ENCODE measurements around the gene FIBCD1.

The FIBCD1 gene

DNA sequence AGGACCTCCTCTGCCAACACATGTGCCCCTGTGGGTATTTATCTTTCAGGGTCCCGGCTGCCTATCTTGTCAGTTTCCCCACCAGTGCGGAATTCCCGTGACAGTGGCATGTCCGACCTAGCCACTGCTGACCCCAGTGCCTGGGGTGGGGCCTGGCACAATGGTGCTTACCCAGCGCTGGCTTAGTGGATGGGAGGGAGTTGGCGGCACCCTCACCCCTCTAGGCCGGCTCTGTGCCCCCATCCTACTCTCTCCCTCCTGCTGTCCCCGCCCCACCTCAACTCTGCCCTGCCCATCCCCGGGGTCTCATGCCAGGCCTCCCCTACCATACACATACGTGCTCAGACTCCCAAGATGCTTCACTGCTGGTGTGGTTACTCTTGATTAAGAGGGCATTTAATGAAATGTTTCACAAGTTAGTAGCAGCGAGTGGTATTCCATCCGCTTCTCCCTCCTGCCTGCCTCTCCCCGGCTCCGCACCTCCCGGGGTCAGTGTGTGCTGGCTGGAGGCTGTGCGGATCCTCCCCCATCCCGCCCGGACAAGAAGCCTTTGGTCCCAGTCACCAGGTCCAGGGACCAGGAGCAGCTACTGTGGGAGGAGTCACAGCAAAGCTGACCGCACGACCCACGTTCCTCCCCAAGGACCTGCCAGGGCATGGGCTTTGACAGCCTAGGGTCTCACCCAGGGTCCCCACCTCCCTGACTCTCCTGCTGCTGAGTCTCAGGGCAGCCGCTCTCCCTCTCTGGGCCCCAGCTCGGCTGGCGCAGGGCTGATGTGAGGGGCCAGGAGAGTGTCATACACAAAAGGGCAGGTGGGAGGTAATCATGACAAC is 32.9 kb downstream of the FIBCD1 start:
- no peak for DNase-seq

DNA sequence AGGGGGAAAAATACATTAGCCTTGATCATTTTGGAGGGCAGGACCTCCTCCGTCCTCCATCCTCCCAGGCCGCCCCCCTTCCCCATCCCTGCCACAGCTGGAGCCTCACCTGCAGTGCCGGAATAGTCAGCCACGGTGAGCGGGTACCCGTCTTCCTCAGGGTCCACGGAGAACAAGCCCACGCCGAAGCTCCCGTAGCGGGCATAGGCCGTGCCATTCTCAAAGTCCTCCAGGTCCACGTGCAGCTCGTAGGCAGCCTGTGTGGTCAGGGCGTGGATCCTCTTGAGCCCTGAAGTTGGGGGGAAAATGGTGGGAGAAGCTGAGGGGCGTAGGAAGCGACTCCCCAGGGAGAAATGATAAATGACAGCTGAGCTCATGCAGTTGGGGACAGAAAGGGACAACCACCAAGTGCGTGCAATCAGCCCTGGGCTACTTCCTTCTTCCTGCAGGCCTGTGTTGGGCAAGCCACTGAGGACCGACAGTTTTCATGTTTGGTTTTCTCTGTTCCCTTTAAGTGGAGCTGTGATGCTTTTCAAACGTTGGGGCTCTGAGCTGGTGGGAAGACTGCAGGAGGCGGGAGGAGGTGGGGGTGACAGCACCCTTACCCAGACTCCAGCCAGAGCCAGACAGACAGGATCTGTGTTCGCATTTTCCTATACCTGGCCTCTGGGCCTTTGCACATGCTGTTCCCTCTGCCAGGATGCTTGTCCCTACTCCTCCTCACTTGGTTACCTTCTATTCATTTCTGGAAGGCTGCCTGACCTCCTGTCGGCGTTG is 33.7 kb downstream of the FIBCD1 start:
- DNase-seq = no peak

DNA sequence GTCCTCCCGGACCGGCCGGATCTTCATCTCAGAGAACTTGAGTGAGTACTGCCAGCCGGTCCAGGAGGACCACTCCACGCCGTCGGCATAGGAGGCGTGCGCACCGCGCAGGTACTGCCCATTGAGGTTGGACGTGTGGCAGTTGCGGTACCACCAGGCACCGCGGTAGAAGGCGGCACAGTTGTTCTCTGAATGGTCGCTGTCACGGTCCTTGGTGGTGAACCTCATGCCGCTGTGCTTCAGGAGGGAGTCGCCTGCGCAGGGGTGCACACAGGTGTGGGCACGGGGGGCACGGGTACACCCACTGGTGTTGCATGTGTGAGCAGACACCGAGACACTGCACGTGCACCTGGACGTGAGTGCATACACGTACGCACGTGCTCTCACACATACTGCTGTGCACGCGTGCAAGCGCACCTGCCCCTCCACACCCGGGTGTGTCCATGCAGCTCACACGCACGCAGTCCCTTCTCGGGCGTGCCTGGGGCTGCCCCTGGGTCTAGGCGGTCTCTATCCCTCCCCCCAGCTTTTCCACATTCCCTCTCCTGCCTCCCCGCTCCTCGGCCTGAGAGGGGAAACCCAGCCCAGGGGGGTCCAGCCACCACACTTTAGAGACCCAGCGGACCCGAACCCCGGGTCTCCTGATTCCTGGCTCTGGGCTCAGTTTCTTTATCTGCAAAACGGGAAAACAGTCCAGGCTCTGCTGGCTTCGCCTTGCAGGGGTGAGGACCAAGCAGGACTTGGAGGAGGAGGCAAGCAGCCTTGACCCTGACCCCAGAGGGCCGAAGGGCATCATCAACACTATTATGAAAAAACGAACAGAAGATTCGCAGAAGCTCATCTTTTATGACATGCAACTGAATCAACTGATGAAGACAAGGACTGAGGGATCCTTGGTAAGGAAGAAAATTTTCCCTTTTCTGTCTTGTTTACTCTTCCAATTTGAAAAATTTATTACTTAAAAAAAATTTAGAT is 34.7 kb downstream of the FIBCD1 start:
- DNase-seq = no peak

DNA sequence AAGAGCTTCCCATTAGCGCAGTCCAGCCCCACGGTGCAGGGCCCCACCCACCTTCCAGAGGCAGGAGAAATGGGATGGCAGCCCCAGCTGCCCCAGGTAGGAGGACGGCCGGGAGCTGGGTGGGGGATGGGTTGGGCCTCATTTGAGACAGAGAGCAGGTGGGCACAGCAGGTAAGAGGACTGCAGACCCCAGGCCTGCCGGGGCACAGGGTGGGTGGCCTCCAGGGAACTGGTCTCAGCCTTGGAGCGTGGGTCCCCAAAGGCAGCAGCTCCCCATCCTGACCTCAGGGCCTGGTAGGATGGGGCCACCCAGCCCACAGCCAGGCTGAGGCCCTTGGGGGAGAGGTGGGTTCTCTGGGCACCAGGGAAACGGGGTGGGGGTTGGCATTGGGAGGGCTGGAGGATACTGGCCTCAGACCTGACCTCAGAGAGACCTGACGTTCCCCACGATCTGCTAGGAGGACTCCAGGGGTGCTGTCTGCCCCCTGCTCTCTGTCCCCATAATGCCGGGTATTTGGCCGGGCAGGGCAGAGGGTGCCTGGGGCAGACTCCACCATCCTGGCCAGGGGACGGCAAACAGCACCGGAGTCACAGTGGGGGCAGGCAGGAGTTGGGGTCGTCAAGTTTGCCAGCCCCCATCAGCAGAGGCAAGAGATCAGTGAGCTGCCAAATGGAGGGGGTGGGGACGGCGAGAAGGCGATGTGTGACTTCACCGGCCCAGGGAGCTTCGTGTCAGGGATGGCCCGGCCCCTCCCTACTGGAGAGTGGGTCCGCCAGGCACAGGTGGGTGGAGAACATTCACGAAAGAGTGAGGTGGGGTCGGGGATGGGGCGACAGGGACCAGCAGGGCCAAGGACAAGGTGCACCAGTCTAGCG is 35.6 kb downstream of the FIBCD1 start:
- no peak for DNase-seq

DNA sequence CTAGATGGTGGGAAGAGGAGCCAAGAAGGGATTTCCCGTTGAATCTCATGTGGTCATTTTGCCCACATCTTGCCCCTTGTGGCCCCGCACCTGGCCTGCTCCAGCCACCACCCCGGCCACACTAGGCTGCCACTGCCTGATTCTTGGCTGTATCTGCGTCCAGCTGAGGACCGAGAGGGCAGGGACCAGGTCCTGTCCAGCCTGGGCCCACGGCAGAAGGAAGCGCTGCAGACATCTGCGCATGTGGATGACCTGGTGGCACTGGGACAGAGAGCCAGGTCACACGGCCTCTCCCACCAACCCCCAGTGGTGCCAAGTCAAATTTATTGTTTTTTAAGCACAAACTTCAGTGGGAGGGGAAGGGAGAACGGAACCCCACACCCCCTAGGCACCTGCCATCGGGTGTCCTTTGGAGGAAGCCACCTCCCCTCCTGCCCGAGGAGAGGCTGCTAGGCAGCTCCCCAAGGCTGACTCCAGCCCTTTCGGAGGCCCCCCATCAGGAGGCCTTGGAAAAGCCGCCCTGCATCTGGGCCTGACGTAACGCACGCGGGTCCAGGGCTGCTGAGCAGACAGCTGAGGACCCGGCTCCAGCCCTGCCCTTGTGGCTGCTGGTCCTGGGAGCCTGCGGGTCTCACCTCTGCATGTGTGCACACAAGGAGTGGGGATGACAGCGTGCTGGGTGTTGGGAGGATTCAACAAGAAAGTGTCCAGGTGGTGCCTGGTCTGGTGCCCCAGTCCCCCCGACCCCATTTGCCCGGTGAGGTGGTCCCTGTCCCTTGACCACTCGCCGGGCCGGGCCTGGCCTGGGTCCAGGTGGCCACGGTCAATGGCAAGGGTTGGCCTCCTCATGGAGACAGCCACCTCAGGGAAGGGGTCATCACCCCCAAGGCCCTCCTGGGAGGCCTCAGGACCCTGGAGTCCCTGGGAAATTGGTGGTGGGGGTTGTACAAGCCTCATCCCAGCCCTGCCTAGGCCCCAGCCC is 36.6 kb downstream of the FIBCD1 start:
- no peak for DNase-seq

DNA sequence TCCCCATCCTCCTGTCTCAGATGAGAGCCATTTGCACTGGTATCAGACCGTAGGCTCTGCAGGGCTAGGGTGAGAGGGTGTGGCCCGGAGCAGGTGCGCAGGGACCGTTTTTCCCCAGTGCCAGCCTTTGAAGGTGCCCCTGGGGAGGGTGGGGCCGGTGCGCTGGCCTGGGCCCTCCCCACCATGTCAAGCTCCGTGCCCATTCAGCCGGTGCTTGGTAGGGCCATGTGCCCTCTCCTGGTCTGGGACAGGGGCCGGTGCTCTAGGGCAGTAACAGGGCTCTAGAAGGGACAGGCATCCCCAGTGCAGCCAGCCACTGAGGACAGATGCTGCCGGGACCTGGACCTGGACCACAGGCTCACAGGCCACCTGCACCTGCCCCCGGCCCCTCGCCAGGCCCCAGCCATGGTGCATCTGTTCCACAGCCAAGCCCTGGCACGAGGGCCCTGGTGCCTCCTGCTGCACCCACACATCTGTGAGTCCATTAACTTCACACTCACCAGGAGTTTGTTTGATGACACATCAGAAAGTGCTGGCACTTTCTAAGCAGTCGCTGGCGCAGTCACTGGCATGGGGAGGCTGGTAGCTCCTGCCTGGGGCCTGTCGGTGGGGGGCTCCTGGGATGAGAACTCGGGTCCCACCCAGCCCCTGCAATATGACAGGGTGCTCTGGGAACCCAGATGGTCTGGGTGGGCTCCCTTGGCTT is 37.4 kb downstream of the FIBCD1 start:
- no peak for DNase-seq

DNA sequence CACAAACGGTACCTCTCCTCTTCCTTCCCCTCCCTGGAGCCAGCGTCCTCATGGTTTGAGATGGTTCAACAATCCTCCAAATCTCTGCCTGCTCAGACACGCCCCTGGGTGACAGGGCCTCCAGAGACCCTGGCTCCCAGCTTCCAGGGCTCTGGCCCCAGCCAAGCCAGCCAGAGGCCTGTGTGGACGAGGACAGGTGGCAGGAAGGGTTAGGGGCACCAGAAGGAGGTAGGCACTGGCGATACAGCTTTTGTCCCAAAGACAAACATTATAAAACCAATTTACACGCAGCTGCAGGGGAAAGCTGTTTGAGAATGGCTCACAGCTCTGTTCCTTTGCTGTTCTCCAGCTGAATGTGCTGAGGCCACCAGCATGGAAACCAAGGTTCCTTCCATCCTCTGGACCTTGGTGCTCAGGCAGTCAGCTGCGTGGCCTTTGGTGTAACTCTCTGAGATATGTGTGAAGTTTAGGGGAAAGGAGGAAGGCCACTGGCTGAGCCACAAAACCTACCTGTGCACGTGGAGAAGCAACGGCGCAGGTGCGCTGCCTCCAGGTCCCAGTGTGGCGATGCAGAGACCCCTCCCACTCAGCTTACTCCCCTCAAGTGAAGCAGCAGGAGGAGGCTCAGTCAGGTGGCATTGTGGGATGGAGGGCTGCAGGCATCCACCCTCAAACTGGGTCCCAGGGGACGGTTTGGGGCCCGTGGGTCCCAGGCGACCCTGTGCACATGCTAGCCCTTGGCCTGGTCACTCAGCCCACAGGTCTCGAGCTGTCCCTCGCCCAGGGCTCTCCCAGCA is 38.1 kb downstream of the FIBCD1 start:
- DNase-seq = no peak

DNA sequence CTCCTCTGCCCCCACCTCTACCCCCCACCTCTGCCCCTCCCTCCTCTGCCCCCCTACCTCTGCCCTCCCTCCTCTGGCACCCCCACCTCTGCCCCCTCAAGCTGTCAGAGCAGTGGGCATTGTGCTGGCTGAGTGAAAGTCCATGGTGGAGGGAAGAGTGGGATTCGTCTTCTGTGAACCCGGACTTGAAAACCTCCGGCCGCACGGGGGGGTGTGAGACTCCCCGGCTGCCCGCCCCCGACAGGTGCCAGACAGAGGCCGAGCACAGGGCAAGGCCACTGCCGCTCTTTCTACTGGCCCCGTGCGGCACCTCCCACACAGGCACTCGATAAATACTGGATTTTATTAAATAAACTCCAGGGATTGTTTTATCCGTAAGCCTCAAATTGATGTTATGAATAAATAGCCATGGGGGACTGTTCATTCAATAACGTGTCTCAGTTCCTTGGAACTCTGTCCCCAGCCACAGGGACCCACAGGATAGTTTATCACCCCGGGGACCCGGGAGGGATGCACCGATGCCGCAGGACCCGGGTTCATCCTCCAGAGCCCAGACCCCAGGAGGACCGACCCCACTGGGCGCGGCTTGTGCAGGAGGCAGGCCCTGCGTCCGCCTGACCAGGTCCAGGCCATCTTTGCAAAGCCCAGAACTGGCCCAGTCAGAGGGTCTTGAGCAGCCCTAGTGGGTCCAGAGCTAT is 39.8 kb downstream of the FIBCD1 start:
- DNase-seq = no peak

DNA sequence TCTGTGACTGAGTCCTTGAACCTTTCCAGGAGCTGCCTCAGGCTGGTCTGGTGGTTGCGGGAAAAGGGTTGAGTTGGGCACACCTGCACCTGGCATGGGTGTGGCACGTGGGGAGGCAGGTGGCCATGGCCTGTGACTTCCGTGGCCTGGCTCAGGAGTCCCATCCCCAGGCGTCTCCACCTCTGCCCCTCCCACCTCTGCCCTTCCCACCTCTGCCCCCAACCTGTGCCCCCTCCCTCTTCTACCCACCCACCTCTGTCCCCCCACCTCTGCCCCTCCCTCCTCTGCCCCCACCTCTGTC is 40.5 kb downstream of the FIBCD1 start:
- no peak for DNase-seq

DNA sequence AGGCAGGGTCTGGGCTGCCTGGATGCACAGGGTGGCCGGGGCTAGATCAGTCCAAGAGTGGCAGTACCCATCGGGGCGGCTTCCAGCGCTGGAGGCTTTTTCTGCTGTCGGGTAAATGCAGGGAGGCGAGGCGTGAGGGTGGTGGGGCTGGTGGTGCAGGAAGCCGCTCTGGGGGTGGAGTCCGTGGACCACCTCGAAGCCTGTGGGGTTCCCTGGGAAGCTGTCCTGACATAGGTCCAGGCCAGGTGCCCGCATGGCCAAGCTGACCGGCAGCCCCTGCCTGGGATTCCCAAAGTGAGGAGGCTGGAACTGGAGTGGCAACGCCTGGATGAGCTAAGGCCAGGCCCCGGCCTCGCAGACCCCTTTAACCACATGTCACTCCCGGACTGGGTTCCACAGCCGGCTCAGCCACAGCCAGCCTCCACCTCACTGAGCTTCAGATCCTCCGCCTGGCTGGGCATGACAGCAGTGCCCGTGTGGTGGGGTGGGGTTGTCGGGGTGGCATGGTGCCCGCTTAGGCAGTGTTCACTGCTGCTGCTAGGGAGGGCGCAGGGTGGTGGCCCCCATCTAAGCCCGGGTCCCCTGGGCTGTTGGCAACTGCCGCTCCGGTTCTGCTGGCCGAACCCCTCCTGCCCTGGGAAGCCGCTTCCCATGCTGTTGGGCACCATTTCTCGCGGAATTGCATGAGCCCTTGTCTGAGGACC is 41.0 kb downstream of the FIBCD1 start:
- DNase-seq = no peak

DNA sequence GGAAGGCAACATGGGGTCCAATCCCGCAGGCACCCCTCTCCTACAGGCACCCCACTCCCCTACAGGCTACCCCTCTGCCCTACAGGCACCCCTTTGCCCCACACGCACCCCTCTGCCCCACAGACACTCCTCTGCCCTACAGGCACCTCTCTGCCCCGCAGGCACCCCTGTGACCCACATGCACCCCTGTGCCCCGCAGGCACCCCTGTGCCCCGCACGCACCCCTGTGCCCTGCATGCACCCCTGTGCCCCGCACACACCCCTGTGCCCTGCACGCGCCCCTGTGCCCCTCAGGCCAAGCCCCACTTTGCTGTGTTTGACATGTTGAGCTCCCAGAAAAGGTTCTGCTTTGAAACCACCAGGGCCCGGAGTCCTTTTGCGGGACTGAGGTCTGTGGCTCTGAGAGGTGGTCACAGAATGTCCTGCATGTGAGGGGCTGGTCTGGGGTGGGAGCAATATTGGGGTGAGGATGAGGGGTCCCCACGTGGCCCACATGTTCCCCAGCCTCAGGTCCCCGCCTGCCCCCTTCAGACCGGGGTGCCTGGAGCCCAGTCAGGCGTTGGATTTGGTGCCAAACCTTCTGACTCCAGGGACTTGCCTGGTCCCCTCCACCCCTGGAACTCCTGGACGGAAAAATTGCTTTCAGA is 41.8 kb downstream of the FIBCD1 start:
- DNase-seq = no peak

DNA sequence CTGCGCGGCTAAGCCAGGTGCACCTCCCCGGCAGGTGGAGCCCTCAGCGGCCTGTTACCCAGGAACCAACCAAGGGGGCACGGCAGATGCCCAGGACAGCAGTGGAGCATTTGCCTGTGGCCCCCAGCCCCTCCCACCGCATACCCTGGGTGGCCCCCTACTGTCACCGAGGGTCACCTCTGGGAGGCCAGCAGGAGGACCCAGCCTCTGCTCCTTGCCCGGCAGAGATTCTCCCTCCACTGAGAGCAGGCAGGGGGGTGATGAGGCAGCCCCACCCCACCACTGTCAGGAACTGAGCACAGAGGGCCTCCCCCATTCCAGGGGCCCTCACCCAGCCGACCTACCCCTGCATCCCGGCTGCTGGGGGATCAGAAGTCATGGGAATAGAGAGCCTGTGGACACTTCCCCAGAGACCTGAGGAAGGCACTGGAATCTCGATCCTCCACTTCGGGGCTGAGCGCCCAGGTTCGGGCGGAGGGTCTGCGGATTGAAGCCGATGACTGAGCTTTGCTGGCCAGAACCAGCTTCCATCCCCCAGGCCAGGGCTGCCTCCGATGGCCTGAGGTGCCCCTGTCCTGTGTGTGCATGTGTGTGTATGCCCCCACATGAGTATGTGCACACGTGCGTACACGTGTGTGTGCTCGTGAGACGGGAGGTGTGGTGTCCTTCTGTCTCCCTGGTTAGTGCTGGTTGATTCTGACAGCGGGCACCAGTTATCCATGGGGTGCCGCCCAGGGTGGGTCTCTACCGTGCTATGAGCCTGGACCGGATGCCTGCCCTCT is 42.6 kb downstream of the FIBCD1 start, which contains the start of gene QRFP:
TSS of gene QRFP (minus strand) at position 580 of the 782 bp plus-strand sequence. CDS start 2,974 bp downstream, outside the sequence.
- no peak for DNase-seq

DNA sequence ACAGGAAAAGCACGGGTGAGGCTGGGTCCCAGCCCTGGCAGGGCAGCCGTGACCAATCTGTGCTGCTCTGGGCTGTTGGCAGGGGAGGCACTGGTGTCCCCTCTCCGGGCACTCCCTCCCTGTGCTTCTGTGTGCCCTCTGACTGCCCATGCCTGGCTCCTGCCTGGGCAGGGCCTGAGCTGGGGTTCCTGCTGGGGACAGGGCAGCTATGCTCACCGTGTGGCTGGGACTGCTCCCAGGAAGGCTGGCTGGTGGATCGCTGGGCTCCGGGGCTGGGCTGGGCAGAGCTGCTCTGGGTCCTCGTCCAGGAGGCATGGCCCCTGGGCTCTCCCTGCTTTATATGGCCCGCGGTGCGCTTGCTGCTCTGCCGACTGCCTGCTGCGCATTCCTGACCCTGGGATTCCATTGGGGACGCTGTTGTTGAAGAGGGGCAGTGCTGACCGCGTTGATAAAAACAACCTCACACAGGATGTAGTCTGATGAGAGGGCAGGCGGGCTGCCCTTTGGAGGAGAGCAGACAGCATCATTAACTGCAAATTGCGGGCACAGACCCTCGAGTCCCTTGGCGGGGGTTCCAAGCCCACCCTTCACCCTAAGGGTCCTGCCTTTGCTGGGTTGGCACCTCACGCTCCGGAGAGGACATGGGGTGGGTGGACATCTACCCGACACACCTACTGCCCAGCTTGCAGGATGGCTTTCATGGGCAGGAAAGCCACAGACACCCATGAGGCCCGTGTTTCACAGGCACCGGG is 43.4 kb downstream of the FIBCD1 start:
- DNase-seq = no peak

DNA sequence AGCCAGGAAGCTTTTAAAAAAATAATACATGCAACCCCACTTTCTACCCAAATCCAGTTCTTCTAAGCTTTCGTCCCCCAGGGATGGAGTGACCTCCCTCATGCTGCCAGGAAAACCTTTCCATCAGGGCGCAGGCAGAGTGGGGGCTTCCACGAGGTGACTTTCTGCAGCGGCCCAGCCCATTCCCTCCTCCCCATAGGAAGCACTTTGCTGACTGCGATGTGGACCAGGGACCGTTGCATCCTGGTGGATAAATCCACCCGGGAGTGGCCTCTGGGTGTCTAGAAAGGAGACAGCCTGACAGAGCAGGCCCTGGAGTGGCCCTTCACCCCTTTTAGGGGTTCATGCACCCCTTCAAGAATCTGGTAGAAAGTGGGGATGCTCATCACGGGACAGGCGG is 44.0 kb downstream of the FIBCD1 start:
- DNase-seq = no peak

DNA sequence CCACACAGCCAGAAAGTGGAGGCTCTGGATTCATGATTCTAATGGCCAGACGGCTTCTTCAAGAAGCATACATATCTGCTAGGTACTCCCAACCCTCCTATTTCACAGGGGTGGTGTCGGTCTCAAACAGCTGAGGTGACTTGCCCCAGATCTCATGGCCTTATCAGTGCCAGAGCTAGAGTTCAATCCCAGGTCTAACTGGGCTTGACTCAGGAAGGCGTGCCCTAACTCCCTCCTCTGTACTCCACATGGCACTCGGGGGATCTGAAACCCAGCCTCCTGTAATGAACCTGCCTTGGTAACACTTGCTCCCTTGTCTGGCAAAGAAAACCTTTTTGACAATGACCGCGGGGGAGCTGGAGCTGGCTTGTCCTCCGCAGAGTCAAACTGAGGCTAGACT is 44.5 kb downstream of the FIBCD1 start:
- DNase-seq = no peak

Data from NCI-H1436 treated with DMSO at 0.1 percent for 48 hours (cell line).